HG02884 (cell line): ENCODE results near the gene EZR.
"Not testable (repeated sequence)": the region's sequence is repeated elsewhere in the genome, so short reads cannot be mapped to it uniquely, and the experiment has no call there.

Source experiments
- ATAC-seq: cut with Tn5 transposase; IDR thresholded peaks from one replicate; pipeline ENCODE4 v1.9.1; 2021; ENCODE audit warnings: mild to moderate bottlenecking, moderate library complexity; ENCODE audit not compliant: unreplicated experiment

Gene EZR

DNA sequence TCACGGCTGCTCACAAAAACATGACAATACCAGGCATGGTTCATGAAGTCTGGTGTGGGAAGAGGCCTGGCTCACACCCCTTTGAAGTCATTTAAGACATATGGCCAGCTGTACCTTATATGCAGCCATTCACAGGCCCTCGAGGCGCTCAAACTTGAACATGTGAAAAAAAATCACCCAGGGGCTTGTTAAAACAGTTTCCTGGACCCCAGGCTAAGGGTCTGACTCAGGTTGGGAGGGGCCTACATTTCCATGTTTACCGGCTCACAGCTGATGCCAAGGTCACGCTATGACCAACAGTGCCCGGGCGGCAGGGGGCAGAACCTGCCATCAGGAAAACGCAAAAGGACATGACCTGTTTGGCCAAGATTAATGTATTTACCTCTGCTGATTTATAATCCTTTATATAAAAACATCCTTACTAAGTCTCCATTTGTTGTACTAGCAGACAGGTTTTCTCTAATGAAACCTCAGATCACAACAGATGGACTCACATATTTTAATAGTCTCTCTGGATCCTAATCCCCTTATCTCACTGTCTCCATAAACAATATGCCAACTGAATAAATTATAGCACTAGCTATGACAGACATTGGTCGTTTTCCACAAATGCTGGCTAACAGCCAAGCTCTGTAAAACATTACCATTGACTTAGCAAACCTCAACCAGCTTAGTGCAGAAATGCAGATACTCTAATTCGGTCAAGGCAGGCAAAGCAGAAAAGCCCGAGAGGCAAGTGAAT lies 19.9 kb downstream of the EZR start:
- ATAC-seq = no peak

DNA sequence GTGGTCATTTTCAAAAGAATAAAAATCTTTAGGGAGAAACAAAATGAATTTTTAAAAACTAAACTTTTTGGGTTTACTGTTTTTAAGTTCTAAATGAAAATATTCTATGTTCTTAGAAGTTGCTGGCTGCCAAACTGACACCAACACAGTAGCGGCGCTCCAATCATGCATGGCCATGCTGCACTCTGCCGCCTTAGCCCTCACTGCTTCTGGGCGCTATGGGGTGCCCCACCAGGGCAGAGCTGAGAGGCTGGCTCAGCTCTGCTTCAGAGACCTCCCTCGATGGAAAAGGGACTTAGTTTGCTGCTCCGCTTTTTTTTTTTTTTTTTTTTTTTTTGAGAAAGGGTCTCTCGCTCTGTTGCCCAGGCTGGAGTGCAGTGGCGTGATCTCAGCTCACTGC lies 20.9 kb downstream of the EZR start:
- no peak for ATAC-seq

DNA sequence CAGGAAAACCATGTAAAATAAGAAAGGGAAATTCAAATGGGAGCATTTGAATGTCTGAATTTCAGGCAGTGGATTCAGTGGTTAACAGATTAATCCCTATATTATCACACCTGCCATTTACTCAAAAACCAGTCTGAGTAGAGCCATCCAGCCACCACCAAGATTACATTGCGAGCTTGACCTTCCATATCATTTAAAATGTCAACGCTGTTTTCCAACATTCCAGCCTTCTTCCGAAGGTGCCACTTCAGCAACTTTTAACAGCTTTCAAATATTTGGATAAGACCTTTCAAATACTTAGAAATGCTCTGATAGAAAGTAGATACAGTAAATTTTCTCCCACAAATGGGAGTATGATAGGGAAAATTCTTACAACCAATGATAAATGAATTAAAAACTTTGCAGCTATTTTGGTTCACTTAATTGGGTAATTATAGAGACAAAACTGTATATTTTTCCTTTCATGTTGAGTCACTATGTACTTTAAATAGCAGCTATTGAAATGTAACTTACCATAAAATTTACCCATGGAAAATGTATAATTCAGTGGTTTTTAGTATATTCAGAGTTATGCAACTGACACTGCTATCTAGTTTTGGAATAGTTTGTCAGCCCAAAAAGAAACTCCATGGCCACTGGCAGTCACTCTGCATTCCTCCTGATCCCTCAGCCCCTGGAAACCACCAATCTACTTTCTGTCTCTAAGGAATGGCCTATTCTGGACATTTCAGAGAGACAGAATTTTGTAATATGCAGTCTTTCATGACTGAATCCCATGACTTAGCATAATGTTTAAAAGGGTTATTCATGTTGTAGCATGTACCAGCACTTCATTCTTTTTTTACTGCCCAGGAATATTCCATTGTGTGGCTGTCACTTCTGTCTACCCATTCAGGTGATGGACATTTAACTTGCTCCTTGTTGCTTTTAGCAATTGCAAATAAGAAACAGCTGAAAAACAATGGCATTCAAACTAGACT lies 21.5 kb downstream of the EZR start:
- ATAC-seq = no peak

- ATAC-seq = no peak
Observed at GRCh38 chr6:158796353-158796752, 22.8 kb downstream of the EZR start.

DNA sequence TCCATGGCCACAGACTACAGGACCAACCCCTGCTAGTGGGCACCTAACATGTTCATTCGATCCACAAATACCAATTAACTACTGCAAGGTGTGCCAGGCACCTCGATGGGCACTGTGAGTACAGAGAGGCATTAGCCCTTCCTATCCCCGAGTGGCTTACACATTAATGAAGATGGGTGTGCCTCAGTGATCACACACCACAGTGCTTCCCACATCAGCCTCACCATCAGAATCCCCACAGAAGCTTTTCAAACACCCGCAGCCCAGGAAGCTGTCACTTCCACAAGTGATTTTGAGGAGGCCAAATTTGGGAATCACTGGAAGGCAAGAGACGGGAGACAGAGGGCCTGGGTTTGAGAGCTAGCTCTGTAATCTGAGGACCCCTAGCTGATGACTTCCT lies 23.7 kb downstream of the EZR start:
- no peak for ATAC-seq

GRCh38 chr6:158793432-158793831 lies 25.7 kb downstream of the EZR start:
- peak; percentile 71 for ATAC-seq

- ATAC-seq = not testable (repeated sequence)
Observed at GRCh38 chr6:158792505-158792904, 26.7 kb downstream of the EZR start.

DNA sequence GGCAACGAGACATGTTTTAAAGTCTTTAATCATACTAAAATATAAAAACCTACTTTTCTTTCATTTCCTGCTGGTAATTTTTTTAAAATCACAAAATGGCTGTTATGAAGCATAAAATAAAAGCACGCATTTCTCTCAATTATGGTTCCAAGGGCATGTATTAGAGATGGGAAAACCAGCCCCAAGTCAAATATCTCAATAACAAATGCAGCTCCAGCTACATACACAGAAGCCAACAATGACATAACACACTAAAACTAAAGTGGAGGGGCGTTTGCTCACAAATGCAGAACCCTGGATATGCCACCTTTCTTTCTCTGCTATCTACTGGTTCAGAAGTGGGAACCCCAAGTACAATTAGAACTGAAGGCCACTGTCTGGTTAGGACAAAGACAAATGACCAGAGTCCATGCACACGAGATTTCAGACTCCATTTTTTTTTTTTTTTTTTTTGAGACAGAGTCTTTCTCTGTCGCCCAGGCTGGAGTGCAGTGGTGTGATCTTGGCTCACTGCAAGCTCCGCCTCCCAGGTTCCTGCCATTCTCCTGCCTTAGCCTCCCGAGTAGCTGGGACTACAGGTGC lies 27.8 kb downstream of the EZR start:
- no peak for ATAC-seq

GRCh38 chr6:158789115-158789917 lies 29.9 kb downstream of the EZR start:
- ATAC-seq = no peak

DNA sequence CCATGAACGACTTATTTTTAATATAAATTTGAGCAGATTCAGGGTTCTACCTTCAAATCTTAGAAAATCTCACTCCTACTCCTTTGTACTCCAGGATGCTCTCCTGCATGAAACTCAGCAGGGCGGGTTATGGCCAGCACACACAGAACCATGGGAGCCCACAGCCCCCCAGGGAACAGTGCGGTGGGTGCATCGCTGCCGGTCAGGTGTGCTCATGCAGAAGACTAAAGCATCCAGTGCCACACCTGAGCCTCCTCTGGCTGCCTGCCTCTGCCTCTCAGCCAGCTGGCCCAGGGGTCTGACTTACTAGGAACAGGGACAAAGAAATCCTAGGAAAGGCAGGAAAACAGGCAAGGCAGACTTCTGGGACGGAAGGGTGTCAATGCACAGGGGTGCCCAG lies 31.8 kb downstream of the EZR start:
- ATAC-seq = no peak

DNA sequence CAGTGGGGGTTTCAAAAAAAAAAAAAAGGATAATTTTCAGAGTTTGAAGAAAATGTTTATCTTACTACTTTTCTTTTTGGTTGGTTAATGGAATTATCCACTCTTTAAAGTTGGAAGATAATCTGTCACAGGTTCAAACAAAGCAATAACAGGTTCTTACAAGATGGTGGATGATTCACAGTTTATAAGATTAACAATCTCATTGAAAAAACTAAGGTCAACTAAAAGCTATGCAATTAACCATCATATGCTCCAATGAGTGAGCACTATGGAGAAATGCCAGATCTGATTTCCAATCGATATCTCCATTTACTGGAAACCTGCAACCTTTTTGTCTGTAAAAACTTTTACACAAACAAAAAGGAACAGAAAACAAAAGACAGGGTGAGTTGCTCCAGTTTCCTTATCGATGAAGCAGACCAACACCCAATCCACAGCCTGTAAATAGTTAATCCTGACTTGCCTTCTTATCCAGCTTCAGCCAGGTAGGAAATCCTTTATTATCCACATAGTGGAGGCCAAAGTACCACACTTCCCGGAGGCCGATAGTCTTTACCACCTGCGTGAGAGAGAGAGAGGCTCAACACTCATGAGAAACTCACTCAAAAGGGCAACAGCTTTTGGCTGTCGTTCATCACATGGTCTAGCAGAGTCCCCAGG lies 32.4 kb downstream of the EZR start:
- ATAC-seq = no peak

DNA sequence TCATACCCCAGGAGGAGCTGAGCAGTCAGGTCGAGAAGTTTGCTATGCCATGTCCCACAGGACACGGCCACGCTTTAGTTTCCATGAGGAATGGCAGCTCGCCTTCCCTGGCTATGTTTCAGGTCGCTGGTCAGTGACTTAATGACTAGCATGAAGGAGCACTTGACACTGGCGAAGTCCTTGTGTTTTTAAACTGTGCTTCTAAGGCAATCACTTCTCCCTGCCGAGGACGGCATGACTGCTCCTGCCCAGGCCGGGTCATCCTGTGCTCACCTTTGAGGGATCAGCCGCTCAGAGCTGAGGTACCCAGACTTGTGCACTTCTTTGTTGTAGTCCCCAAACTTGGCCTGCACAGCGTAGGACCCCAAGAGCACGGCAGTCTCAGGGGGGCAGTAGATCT lies 34.1 kb downstream of the EZR start:
- ATAC-seq = no peak

DNA sequence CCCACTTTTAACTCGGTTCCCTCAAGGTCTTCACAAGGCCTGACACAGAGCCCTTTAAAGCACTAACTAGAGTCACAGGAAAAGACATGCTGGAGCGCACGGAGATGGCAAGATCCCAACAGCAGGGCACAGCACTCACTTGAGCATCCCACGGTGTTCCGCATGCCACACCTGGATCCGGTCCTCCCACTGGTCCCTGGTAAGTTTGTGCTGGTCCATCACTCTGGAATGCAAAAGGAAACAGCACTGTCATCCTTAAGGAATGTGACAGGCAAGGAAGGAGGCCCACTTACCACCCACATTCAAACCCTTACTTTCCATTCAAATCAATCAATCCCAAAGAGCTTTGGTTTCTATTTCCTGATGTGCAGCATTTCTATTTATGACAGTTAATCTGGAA lies 34.7 kb downstream of the EZR start:
- no peak for ATAC-seq

GRCh38 chr6:158783851-158784250 lies 35.3 kb downstream of the EZR start:
- ATAC-seq = no peak

- ATAC-seq = no peak
Observed at GRCh38 chr6:158783167-158783450, 36.1 kb downstream of the EZR start.

- no peak for ATAC-seq
Observed at GRCh38 chr6:158782432-158783166, 36.6 kb downstream of the EZR start.

DNA sequence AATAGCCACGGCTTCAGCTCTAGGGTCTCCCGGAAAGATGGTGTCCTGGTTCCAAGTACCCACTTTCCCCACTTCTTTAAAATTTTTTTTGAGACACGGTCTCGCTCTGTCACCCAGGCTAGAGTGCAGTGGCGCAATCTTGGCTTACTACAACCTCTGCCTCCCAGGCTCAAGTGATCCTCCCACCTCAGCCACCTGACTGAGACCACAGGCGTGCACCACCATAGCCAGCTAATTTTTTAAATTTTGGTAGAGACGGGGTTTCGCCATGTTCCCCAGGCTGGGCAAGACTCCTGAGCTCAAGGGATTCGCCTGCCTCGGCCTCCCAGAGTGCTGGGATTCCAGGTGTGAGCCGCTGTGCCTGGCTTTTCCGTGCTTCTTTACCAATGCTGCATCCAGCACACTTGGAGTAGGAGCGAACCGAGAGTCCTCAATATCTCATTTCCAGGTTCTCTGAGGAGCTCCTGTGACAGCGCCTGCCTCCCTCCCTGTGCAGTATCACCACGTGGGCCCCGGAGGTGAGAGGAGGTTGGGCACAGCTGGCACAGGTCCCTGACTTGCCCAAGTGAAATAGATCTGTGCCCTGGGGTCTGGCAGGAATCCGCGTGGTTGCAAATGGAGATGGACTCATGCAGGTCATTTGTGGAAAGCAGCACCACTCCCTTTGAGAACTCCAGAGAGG lies 37.3 kb downstream of the EZR start:
- ATAC-seq = no peak

DNA sequence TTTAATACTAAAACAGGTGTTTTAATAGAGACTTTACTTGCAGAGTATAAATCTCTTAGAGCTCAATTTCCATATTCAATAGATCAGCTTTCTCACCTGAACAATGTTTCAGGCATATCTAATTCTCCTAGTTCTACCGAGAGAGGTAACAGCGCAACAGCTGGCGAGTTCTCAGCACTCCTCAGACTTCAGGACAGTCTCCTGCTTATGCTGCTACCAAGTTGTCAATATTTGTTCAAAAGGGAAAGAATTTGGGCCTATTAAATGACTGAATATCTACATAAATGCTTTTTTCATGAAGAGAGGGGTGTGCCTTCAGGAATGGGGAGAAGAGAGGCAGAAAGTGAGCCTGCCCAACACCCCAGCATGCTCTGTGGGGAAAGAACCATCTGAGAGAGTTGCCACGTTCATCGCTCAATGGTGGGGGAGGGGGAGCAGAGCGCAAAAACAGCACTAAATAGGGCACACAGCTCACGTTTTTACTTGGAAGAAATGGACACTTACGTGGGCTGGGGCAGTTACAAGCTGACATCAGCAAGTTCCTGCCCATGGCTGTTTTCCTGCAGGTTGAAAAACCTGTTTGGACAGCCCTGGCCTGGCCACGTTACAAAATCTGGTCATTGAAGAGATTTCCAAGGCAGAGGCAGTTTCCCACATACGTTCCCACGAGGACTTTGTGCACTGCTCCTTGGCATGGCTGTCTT lies 38.0 kb downstream of the EZR start:
- ATAC-seq = no peak
